T-helper 1 cell treated with Interleukin-12 subunit alpha and Interleukin-12 subunit beta and Interleukin-4 antibody, amounts not matched to agents 30 ng/mL and 1 ng/mL, for 36 hours (primary cell): ENCODE data around the gene GIMAP4. TPM values are rescaled to one million over a fixed set of nuclear protein-coding genes. Genes with fewer than 3 reads are reported as not detected.
"Not testable (repeated sequence)": the region's sequence is repeated elsewhere in the genome, so short reads cannot be mapped to it uniquely, and the experiment has no call there.

Experiments
- intact Hi-C: fragments of 100-400 bp; cut with micrococcal nuclease; formaldehyde crosslinking; loops from one replicate; pipeline ENCODE4 v1.15.1; 2024
- total RNA-seq: library from RNA; stranded (reverse); gene quantifications from 2 replicates; pipeline ENCODE4 v1.2.3, GENCODE V29; 2022

GIMAP4 gene
- 472 and 476 TPM in 2 replicates for total RNA-seq

DNA sequence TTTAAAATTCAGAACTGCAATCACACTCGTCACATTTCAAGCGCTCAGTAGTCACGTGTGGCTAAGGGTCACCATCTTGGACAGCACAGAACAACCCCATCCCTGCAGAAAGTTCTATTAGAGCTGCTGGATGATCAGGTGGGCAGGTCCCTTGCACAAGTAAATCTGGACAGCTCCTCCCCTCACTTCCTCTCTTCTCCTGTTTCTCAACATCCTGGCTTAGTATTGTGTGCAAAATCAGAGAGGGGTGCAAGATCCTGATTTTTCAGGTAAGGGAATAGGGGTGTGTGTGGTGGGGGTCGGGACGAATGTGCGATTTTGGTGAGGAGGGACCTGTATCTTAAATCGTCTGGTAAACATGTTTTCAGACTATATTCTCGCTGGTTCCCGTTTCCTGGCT lies at the start of gene GIMAP4:
GIMAP4 (plus strand) TSS at position 222 of the 400 bp plus-strand sequence. CDS start 2,512 bp downstream, outside the sequence.
- intact Hi-C loops, result loop anchor here (1.0 to 5.0 kb wide), 4 partner anchors 49 to 245 kb away; partner anchors contain the start of genes ACTR3C and LRRC61

DNA sequence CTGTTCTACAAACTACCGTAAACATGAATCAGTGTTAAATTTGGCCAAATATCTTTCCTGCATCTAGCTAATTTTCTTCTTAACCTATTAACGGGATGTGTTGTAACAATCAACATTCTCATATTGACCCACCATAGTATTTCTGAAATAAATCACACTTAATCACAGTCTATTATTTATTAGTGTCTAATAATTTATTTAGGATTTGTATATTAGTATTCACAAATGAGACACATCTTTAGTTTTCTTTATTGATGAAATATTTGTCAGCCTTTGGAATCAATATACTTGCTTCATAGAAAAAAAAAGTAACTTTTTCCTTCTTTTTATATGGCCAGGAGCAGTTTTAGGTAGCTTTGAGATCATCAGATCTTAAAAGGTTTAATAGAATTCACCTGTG lies 47.9 kb upstream of the GIMAP4 start:
- intact Hi-C loops, result loop anchor here (1.0 to 10.0 kb wide), 5 partner anchors 69 to 235 kb away; partner anchors contain the start of genes ACTR3C, GIMAP8, LRRC61 and ZNF775

DNA sequence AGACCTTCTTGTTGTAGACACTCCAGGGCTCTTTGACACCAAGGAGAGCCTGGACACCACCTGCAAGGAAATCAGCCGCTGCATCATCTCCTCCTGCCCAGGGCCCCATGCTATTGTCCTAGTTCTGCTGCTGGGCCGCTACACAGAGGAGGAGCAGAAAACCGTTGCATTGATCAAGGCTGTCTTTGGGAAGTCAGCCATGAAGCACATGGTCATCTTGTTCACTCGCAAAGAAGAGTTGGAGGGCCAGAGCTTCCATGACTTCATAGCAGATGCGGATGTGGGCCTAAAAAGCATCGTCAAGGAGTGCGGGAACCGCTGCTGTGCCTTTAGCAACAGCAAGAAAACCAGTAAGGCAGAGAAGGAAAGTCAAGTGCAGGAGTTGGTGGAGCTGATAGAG lies 47.0 kb upstream of the GIMAP4 start:
- intact Hi-C loops, result no loop called here

DNA sequence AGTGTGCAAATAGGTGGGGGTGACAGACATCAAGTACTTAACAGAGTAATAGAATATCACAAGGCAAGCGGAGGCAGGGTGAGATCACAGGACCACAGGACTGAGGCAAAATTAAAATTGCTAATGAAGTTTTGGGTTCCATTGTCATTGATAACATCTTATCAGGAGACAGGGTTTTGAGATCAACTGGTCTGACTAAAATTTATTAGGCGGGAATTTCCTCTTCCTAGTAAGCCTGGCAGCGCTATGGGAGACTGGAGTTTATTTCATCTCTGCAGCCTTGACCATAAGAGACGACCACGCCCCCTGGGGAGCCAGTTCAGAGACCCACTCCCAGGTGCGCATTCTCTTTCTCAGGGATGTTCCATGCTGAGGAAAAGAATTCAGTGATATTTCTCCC lies 44.3 kb upstream of the GIMAP4 start:
- intact Hi-C loops, result not testable (repeated sequence)

DNA sequence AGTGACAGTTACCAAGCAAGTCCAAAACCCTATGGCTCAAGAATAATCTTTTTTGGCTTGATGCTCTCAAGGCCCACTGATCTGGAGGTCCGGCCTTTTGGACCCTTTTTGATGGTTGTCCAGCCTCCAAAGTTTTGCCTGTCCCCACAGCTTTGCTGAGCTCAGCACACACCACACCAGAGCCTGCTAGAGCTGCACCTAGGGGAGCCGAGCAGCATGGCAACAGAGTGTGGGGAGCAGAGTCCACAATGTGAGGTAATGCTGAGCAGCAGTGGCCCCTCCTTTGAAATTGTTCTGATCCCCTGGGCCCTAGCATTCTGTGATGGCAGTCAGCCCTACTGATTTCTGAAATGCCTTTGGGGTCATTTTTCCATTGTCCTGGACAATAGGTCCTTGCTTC lies 43.2 kb upstream of the GIMAP4 start:
- intact Hi-C loops, result no loop called here

DNA sequence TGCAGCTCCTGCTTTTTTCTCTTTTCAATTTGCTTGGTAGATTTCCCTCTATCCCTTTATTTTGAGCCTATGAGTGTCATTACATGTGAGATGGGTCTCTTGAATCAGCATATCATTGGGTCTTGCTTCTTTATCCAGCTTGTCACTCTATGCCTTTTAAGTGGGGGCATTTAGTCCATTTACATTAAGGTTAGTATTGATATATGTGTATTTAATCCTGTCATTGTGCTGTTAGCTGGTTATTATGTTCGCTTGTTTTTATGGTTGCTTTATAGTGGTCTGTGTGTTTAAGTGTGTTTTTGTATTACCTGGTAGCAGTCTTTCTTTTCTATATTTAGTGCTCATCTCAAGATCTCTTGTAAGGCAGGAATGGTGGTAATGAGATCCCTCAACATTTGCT lies 35.5 kb upstream of the GIMAP4 start:
- intact Hi-C loops, result no loop called here

DNA sequence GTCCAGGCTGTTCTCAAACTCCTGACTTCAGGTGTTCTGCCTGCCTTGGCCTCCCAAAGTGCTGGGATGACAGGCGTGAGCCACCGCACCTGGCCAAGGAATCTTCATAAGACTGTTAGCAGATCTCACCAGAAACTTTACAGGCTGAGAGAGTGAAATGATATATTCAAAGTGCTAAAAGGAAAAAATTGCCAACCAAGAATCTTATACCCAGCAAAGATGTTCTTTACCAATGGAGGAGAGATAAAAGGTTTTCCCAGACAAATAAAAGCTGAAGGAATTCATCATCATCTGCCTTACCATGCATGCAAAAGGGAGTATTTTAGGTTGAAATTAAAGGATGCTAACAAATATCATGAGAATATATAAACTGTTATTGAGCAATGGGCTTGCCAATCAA lies 28.9 kb upstream of the GIMAP4 start:
- intact Hi-C loops, result no loop called here

DNA sequence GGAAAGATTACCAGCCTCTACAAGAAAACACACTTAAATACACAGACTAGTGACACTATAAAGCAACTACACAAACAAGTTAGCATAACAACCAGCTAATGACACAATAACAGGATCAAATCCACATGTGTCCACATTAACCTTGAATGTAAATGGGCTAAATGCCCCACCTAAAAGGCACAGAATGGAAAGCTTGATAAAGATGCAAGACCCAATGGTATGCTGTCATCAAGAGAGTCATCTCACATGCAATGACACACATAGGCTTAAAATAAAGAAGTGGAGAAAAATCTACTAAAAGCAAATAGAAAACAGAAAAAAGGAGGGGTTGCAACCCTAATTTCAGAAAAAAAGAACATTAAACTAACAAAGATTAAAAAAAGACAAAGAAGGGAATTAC lies 14.0 kb upstream of the GIMAP4 start:
- intact Hi-C loops, result no loop called here

DNA sequence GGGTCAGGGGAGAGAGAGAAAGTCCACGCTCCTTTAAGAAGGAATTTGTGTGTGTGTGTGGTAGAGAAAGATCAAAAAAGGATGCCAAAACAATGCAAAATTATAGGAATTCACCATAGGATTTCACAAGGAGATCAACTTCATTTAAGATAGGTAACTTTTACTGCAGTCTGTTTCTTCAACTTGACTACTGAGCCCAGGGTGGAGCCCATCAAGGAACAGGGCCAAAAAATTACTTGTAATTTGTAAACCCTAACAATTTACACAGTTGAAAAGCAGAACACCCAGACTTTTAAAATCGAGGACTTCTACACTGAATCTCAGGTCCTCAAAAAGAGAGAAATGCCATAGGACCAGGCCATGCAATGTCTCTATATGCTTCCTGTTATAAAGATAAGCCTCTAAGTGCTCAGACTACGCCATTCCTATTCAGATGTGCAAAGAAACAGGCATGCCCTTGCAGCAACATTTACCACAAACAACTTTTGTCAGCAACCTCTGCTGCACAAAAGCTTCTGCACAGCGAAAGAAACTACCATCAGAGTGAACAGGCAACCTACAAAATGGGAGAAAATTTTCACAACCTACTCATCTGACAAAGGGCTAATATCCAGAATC lies 10.6 kb upstream of the GIMAP4 start:
- intact Hi-C loops, result loop anchor here (1.0 kb wide), 1 partner anchor 106 kb away; the partner anchor contains the start of gene GIMAP8

DNA sequence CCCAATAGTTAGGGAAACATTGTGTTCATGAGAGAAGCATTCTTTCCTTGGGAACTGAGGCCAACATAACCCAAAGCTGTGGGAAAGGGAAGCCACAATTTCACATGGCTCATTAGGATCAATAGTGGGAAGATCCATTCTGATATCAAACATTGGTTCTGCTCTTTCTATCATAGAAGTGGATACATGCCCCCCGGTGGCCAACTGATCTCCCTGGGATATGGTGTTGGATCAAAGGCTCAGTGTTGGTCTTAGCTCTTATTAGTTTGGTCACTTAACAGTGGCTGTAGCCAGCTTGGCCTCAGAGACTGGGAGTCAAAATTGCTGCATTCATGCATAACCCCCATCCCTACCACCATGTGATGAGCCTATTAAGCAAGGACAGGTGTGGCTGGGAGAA lies 6.7 kb upstream of the GIMAP4 start:
- intact Hi-C loops, result no loop called here

DNA sequence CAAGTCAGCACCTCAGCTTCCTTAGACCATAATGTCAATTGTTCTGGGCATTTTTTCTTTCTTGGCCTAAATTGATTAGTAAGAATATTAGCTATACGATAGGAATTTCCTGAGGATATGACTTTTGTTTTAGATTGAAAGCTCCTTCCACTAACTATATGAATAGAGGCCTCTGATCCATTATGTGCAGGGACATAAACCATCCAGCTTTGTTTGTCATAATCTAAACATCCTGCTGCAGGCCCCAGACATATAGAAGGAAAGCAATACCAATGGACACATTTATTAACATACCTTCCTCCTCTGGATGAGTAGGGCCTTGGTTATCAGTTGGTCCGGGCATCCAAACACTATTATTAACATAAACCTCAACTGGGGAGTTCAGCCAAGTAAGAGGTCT lies 4.3 kb upstream of the GIMAP4 start:
- intact Hi-C loops, result no loop called here

DNA sequence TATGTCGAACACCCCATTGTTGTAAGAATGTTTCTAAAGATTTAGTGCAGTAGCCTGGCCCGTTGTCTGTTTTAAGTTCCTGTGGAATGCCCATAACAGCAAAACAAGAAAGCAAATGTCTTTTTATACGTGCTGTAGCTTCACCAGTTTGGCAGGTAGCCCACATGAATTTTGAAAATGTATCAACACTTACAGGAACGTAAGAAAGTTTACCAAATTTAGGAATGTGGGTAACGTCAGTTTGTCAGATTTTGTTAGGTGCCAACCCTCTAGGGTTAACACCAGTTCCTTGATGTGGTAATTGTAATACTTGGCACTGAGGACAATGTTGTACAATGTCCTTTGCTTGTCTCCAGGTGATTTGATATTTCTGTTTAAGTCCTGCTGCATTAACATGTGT lies 3.2 kb upstream of the GIMAP4 start:
- intact Hi-C loops, result no loop called here

DNA sequence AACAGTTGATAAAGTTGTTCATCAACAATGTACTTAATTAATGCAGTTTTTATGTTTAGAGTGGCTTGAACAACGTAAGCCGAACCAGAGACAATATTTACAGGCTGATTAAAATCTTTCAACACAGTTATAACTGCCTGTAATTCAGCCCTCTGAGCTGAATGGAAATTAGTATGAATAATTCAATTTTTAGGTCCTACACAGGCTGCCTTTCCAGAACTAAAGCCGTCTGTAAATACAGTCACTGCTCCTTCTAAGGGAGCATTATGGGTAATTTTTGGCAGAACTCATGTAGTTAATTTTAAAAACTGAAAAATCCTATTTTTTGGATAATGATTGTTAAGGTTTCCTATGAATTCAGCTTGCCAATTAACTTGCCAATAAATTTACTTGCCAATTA lies 2.6 kb upstream of the GIMAP4 start:
- intact Hi-C loops, result no loop called here

DNA sequence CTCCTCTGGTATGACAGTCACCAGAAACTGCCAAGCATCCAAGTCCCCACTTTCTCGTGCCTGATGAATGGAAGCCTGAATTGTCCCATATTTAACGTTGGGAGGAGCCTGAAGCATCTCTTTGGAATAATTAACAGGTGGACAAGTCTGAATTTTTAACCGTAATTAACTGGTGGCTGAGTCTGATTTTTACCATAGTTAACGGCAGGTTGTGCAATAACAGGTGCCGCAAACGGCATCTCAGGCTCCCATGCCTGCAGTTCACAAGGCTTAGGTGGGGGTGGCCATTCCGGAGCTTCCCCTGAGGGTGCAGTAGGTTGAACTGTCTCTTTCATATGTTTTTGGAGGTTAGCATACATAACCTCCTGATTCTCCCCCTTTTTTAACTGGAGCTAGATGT lies 2.0 kb upstream of the GIMAP4 start:
- intact Hi-C loops, result loop anchor here (5.0 kb wide), 2 partner anchors 208 to 243 kb away; partner anchors contain the start of genes ACTR3C and LRRC61

DNA sequence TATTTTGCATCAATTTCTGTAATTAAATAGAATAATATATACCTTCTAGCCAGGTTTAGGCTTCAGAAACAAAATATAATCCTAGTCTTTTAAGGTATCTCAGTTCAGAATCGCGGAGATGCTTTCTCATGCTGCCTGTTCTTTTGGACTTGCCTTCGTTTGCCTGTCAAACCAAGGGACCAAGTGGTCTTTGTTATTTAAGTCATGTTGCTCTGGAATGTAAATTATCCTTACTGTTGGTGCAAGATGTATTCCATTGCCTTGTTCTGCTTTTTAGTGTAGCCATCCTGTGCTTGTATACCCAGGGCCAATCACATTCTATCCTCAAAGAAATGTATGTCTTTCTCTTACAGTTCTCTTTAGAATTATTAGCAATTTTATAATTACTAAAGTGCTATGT lies 1.1 kb upstream of the GIMAP4 start:
- intact Hi-C loops, result loop anchor here (5.0 kb wide), 2 partner anchors 209 to 244 kb away; partner anchors contain the start of genes ACTR3C and LRRC61

DNA sequence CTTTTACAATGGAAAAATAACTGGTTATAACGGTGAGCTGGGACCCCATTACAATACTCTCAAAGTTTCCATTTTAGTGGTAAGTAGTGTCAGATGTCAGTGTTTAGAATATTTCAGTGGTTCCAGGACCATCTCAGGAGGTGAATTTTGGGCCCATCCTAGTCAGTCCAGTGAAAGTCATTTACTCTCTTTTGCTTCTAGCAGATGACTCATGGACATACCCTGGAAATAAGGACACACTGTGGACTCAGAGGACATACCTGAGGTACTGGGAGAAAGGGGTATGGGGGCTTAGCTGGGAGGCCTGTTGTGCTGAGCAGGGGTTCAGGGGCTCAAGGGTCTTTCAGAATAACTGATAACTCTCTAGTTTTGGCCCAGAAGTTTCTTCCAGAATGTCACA lies 618 bp upstream of the GIMAP4 start:
- intact Hi-C loops, result loop anchor here (5.0 kb wide), 2 partner anchors 209 to 244 kb away; partner anchors contain the start of genes ACTR3C and LRRC61

DNA sequence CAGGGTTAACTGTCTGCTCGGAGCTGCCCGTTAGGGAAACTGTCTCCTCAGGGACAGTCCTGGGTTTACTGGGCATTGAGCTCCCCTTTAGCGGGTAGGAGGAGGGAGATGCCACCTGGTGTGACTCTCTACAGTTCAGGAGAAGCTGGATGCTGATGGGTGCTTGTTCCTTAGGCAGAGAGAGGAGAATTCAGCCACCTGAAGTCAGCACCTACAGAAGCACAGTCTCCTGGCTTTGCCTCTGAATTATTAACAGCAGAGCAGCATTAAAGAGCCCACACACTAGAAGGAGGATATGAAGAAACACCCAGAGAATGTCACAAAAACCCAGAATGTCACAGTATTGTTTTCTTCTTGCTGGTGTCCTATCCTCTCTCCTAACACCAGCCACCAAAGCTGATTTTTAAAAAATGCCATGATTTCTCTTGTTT lies 696 bp downstream of the GIMAP4 start:
- intact Hi-C loops, result loop anchor here (1.0 to 5.0 kb wide), 11 partner anchors 19 to 697 kb away; partner anchors contain the start of genes ACTR3C, GIMAP5 and LRRC61

DNA sequence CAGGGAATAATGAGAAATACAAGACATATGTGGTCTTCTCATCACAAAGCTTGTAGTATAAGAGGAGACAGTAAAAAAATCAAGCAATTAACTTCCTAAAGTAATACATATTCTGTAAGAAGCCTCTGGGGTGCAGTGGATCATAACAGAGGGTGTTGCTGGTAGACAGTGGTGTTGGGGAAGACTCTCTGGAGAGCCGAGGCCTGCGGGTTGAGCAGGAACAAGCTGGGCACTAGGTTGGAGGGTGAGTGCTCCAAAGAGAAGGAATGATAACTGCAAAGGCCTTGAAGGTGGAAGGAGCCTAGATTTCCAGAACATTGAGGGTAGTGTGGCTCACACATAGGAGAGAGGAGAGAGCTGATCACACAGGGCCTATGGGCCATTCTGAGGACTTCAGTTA lies 1.5 kb downstream of the GIMAP4 start:
- intact Hi-C loops, result loop anchor here (1.0 to 5.0 kb wide), 11 partner anchors 18 to 698 kb away; partner anchors contain the start of genes ACTR3C, GIMAP1, GIMAP5 and GIMAP8

DNA sequence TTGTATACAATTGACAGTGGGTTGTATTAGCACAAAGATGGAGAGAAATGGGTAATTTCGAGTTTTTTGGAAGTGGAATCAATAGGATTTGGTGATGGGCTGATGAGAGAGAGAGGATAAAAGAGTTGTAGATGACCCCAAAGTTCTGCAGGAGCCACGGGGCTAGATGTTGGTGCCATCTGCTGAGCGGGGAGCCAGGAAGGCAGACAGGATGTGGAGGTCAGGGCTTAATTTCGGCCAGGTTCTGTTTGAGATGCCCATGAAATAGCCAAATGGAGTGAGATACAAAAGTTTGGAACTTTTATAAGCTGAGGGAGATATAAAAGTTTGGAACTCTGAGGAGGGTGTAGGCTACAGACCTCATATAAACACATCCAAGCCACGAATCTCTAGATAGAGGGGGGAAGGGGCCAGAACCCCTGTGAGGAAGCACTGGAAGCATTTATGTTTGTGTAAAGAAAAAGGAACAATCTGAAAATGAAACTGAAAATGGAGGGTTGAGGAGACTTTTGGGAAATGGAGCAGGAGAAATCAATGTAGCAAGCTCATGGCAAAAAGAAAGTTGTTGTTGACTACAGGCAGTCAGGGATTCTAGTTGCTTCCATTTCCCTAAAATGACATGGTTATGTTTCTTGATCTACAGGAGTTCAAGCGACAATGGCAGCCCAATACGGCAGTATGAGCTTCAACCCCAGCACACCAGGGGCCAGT lies 2.2 kb downstream of the GIMAP4 start:
- intact Hi-C loops, result loop anchor here (1.0 to 5.0 kb wide), 7 partner anchors 17 to 699 kb away; partner anchors contain the start of genes ACTR3C, GIMAP1, GIMAP8 and LRRC61

DNA sequence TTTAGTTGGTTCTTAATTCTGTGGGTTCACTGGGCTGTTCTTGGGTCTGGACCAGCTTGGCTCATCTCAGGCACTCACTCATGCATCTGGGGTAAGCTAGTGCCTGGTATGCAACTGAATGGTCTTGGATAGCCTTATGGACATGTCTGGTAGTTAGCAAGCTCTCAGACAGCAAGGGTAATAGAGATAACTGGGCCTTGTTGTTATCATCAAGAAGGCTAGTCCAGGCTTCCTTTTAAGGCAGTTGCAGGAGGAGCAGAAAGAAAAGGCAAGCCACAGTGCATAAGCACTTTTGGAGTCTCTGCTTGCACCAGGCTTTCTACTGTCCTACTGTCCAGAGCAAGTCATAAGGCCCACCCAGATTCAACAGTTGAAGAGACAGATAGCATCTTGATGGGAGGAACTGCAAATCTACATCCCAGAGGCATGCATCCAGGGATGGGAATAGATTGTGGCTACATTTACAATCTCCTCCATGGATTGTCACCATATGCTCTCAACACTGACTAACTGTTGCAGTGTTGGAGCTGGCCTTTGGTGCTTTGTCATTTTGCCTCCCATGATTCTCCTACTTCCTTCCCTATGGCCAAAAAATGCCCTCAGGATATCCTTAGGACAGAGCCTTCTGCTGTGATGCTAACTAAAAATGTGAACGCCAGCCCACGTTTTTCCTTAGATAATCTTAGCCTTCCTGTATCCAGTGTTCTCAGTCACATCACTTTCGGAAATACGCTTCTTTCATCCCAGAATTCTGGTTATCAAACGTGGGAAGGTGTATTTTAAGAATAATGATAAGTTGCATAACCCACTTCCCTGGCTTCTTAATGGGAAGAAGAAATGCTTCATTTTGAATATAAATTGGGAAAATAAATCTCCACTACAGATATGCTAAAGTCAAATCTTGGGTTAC lies 3.6 kb downstream of the GIMAP4 start:
- intact Hi-C loops, result no loop called here

DNA sequence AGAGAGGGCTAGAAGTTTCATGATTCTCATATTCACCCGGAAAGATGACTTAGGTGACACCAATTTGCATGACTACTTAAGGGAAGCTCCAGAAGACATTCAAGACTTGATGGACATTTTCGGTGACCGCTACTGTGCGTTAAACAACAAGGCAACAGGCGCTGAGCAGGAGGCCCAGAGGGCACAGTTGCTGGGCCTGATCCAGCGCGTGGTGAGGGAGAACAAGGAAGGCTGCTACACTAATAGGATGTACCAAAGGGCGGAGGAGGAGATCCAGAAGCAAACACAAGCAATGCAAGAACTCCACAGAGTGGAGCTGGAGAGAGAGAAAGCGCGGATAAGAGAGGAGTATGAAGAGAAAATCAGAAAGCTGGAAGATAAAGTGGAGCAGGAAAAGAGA lies 5.3 kb downstream of the GIMAP4 start:
- intact Hi-C loops, result no loop called here
